GM18951 (cell line): ENCODE measurements around the gene TANGO6.
"Not testable (repeated sequence)": the region's sequence is repeated elsewhere in the genome, so short reads cannot be mapped to it uniquely, and the experiment has no call there.

Experiments used
- POLR2A ChIP-seq: IDR thresholded peaks from 4 replicates; pipeline ENCODE4 v1.6.1; 2011; ENCODE audit warnings: mild to moderate bottlenecking; ENCODE audit not compliant: insufficient read length, insufficient read depth; ENCODE audit errors: extremely low read depth
- in situ Hi-C: fragments of 300-500 bp; cut with MboI; formaldehyde crosslinking; loops from one replicate; pipeline ENCODE4 v1.12.0; 2022; ENCODE audit warnings: low sequenced_read_pairs, mixed read lengths, inconsistent platforms; ENCODE audit not compliant: unreplicated experiment

TANGO6 gene

GRCh38 chr16:68973611-68974120 is 130.3 kb downstream of the TANGO6 start:
- no peak for TF ChIP-seq POLR2A
- in situ Hi-C loops: no loop called here

GRCh38 chr16:68978303-68978954 is 135.1 kb downstream of the TANGO6 start:
- in situ Hi-C loops: no loop called here

GRCh38 chr16:68980695-68981315 is 137.5 kb downstream of the TANGO6 start:
- in situ Hi-C loops: no loop called here
- TF ChIP-seq POLR2A: no peak

More at GRCh38 chr16:68978303-68978954, 135.1 kb downstream of the TANGO6 start:
- TF ChIP-seq POLR2A: no peak

GRCh38 chr16:68981971-68982370 is 138.6 kb downstream of the TANGO6 start:
- TF ChIP-seq POLR2A: no peak
- in situ Hi-C loops: no loop called here

- no peak for TF ChIP-seq POLR2A
These were observed 141.1 kb downstream of the TANGO6 start for GRCh38 chr16:68984467-68984866.

GRCh38 chr16:68985268-68985667 is 141.9 kb downstream of the TANGO6 start:
- in situ Hi-C loops: no loop called here
- no peak for TF ChIP-seq POLR2A

More at GRCh38 chr16:68984467-68984866, 141.1 kb downstream of the TANGO6 start:
- in situ Hi-C loops: no loop called here

GRCh38 chr16:68985855-68986254 is 142.5 kb downstream of the TANGO6 start:
- no peak for TF ChIP-seq POLR2A
- in situ Hi-C loops: no loop called here

- no peak for TF ChIP-seq POLR2A
- in situ Hi-C loops: no loop called here
These were observed 144.6 kb downstream of the TANGO6 start for GRCh38 chr16:68987734-68988457.

- in situ Hi-C loops: not testable (repeated sequence)
These were observed 147.0 kb downstream of the TANGO6 start for GRCh38 chr16:68990172-68990845.

- no peak for TF ChIP-seq POLR2A
- in situ Hi-C loops: no loop called here
These were observed 147.7 kb downstream of the TANGO6 start for GRCh38 chr16:68991075-68991474.

- TF ChIP-seq POLR2A: no peak
- in situ Hi-C loops: no loop called here
These were observed 149.2 kb downstream of the TANGO6 start for GRCh38 chr16:68992521-68992920.

- TF ChIP-seq POLR2A: no peak
- in situ Hi-C loops: no loop called here
These were observed 150.1 kb downstream of the TANGO6 start for GRCh38 chr16:68993456-68993855.

GRCh38 chr16:68993885-68994284 is 150.6 kb downstream of the TANGO6 start:
- in situ Hi-C loops: no loop called here

GRCh38 chr16:68994324-68994723 is 151.0 kb downstream of the TANGO6 start:
- in situ Hi-C loops: no loop called here
- TF ChIP-seq POLR2A: no peak

More at GRCh38 chr16:68993885-68994284, 150.6 kb downstream of the TANGO6 start:
- no peak for TF ChIP-seq POLR2A
